Lower leg skin (tissue), 3 donors: ENCODE measurements around the gene JMJD1C.

Source experiments
- CTCF ChIP-seq, 3 donors: fragments of 450-650 bp; IDR thresholded peaks; one replicate each; pipeline ENCODE4 v1.5.1; 2016; ENCODE audit warnings: antibody characterized with exemption in 3 of 3, mild to moderate bottlenecking in 3 of 3, moderate library complexity in 2 of 3
- POLR2A ChIP-seq, 2 donors: fragments of 450-650 bp; IDR thresholded peaks; one replicate each; pipeline ENCODE4 v1.6.1; 2016 to 2017; ENCODE audit warnings: antibody characterized with exemption in 2 of 2, mild to moderate bottlenecking in 1 of 2, moderate library complexity in 1 of 2

GRCh38 chr10:63250032-63250431 lies 215.7 kb downstream of the JMJD1C start:
- TF ChIP-seq CTCF (IDR thresholded peaks at IDR 0.05), result no peak
- no peak for TF ChIP-seq POLR2A (IDR thresholded peaks at IDR 0.05)
